Measurements from ENCODE around the gene NECTIN2. TPM values are rescaled to one million over a fixed set of nuclear protein-coding genes. Genes with fewer than 3 reads are reported as not detected.

Gene NECTIN2
- total RNA-seq, 1 donor from 2014 or later = 264 TPM

DNA sequence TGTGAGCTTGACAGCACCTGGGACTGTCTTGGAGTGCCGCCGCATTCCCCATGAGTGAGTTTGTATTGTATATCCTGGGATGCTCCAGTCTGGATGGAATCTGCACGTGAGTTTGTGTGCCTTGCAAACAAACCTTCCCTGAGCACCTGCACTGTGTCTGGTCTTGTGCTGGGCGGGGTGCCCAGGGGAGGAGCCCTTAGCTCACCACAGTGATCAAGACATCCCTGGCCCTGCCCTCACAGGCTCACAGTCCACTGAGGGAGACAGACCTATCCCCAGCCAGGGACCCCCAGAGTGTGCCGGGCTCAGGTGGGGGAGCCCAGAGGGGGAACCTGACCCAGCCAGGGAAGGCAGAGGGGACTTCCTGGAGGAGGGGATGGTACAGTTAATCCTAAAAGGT, 38.9 kb upstream of the NECTIN2 start:
- DNase-seq (ENCODE audit: low read depth) = no peak
- TF ChIP-seq, protein P1, sequence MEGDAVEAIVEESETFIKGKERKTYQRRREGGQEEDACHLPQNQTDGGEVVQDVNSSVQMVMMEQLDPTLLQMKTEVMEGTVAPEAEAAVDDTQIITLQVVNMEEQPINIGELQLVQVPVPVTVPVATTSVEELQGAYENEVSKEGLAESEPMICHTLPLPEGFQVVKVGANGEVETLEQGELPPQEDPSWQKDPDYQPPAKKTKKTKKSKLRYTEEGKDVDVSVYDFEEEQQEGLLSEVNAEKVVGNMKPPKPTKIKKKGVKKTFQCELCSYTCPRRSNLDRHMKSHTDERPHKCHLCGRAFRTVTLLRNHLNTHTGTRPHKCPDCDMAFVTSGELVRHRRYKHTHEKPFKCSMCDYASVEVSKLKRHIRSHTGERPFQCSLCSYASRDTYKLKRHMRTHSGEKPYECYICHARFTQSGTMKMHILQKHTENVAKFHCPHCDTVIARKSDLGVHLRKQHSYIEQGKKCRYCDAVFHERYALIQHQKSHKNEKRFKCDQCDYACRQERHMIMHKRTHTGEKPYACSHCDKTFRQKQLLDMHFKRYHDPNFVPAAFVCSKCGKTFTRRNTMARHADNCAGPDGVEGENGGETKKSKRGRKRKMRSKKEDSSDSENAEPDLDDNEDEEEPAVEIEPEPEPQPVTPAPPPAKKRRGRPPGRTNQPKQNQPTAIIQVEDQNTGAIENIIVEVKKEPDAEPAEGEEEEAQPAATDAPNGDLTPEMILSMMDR (conservative IDR thresholded peaks at IDR 0.05; ENCODE audit: low read depth, low read length) = no peak

DNA sequence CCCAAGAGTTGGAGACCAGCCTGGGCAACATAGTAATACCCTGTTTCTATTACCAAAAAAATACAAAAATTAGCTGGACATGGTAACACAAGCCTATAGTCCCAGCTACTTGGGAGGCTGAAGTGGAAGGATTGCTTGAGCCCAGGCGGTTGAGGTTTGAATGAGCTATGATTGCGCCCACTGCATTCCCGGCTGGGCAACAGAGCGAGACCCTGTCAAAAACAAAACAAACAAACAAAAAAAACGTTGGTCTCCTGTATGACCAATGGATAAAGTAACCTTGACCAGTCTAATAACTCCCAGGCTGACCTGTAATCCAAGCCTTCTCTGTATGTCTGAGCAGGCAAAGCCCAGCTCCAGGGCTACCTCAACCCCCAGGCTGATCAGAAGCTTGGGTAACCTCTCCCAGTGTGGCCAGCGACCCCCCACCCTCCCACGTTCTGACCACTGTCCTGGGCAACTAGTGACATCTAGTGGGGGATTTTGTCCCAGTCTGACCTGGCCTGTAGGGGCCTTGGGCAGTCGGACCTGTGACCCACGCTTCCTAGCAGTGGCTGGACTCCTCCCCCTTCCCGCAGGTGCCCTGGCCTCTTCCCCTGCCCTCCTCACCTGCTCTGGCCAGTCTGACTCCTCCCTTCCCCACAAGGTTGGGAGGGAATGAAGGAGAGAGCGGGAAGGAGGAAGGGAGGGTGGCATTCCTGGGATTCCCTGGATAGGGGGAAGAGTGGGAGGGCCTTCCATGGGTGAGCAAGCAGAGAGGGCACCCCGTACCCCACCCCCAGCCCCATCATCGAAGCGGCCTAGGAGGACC, 38.2 kb upstream of the NECTIN2 start:
- TF ChIP-seq, protein P1 (conservative IDR thresholded peaks at IDR 0.05; ENCODE audit: low read depth, low read length) = peak; percentile 60
- DNase-seq (ENCODE audit: low read depth) = peak; percentile 31
- no peak overlapping the region for H3K4me3 ChIP-seq (ENCODE audit: low read depth, low read length)

More for the DNA sequence above, 38.9 kb upstream of the NECTIN2 start:
- H3K4me3 ChIP-seq (ENCODE audit: low read depth, low read length) = no peak overlapping the region

DNA sequence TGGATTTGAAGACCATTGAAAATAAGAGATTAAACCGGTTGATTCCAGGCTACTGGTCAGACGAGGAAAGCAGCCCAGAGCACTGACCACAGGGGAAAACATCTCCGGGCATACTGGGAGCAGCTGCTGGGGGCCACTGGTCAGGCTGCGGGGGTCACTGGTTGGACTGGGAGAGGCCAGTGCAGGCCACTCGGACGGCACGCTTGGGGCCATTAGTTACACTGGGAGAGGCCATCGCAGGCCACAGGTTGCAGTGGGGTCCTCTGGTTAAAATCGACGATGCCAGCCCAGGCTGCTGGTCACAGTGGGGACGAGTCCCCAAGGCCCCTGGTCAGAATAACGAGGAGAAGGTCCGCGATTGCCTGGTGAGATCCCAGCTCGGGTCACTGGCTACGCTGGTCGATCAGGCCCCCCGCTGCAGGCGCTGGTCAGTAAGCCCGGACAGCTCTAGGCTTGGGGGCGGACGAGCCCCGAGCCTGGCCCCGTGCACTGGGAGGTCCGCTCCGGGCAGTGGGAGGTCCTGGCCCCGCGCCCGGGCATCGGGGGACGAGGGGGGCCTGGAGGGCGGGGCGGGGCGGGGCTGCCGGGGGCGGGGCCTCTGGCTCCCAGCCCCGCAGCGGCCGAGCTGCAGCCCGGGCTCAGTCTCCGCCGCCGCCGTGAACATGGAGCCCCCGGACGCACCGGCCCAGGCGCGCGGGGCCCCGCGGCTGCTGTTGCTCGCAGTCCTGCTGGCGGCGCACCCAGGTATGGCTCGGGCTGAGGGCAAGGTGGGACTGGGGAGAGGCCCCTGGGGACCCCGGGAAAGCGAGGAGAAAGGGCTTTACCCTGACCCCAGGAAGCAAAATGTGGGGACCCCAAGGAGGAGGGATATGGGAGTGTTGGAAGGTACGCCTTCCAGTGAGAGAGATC, 37.4 kb upstream of the NECTIN2 start, which contains the start of gene BCAM:
Gene BCAM (plus strand): TSS at position 641 of the 909 bp plus-strand sequence. CDS start 22 bp downstream, at position 663.
- TF ChIP-seq, protein P1 (conservative IDR thresholded peaks at IDR 0.05; ENCODE audit: low read depth, low read length) = no peak
- DNase-seq (ENCODE audit: low read depth) = no peak
- peak within 1 kb of the TSS; percentile 67 for H3K4me3 ChIP-seq (ENCODE audit: low read depth, low read length)

DNA sequence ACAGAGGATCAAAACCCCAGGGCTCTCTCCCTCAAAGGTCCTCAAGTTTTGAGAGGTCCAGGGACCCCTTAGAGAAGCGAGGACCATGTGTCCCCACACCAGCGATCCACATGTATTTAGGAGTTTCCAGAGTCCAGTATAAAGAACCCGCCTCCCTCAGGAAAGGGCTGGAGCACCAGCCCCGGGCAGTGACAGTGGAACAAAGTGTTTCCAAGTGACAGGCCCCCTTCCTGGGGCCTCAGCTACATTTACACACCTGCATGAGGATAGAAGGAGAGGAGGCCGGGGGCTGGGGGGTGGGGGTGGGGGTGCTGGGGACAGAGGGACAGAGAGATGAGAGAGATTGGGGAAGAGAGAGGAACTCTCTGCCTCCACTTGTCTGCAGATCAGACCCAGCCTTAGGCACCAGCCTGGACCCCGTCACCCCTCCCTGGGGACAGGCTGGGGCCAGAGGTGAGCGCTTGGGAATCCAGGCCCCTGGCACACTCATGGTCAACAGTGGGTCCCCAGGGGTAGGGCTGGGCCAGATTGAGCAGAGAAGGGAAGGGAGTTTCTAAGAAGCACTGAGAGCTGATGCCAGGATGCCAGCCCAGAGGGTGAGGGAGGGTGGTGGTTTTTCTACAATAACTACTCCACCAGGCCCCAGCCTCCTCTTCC, 36.4 kb upstream of the NECTIN2 start:
- H3K4me3 ChIP-seq (ENCODE audit: low read depth, low read length) = peak overlapping the region; percentile 67
- DNase-seq (ENCODE audit: low read depth) = no peak
- TF ChIP-seq, protein P1 (conservative IDR thresholded peaks at IDR 0.05; ENCODE audit: low read depth, low read length) = no peak

DNA sequence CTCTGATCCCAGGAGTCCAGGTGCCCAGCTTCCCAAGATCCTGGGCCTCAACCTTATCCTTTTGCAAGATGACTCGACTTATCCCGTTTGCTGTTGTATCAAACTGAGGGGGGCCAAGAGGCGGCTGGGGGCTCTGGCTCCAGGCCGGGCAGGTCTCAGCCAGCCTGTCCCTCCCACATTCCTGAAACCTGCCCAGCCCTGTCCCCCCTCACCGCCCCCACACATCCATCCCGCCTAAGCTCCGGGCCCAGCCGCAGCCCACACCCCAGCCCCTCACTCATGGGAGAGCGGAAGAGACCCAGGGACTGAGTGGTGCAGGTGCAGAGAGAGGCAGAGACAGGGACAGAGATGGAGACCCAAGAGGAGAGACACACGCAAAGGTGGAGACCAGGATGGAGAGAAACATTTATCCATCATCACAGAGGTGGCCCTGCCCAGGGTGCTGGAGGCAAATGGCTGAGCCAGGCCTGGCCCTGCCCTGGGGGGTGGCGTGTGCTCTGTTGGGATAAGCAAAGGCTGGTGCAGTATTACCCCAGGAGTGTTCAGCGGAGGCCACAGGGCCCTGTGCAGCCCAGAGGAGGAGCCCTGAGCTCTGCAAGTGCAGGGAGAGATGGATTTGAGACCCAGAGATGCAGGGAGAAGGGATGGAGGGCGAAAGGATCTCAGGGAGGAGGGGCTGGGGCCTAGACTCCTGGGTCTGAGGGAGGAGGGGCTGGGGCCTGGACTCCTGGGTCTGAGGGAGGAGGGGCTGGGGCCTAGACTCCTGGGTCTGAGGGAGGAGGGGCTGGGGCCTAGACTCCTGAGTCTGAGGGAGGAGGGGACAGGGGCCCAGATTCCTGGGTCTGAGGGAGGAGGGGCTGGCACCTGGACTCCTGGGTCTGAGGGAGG, 35.6 kb upstream of the NECTIN2 start:
- no peak for DNase-seq (ENCODE audit: low read depth)
- peak overlapping the region; percentile 27 for H3K4me3 ChIP-seq (ENCODE audit: low read depth, low read length)
- TF ChIP-seq, protein P1 (conservative IDR thresholded peaks at IDR 0.05; ENCODE audit: low read depth, low read length) = no peak

DNA sequence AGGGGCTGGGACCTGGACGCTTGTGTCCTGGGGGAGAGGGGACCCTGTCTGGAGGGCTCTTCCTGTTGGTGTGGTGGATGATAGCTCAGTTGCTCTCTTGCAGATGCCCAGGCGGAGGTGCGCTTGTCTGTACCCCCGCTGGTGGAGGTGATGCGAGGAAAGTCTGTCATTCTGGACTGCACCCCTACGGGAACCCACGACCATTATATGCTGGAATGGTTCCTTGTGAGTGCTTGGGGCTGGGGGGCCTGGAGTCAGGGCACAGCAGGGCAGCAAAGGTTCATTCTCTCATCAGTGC, 35.0 kb upstream of the NECTIN2 start:
- TF ChIP-seq, protein P1 (conservative IDR thresholded peaks at IDR 0.05; ENCODE audit: low read depth, low read length) = no peak
- no peak overlapping the region for H3K4me3 ChIP-seq (ENCODE audit: low read depth, low read length)
- no peak for DNase-seq (ENCODE audit: low read depth)

All from epithelial cell of proximal tubule (primary cell).